ENCODE results near the gene CRYGN.
A peak's percentile ranks its signal among the peaks of the same experiment; 100 is the strongest.

CRYGN gene

DNA sequence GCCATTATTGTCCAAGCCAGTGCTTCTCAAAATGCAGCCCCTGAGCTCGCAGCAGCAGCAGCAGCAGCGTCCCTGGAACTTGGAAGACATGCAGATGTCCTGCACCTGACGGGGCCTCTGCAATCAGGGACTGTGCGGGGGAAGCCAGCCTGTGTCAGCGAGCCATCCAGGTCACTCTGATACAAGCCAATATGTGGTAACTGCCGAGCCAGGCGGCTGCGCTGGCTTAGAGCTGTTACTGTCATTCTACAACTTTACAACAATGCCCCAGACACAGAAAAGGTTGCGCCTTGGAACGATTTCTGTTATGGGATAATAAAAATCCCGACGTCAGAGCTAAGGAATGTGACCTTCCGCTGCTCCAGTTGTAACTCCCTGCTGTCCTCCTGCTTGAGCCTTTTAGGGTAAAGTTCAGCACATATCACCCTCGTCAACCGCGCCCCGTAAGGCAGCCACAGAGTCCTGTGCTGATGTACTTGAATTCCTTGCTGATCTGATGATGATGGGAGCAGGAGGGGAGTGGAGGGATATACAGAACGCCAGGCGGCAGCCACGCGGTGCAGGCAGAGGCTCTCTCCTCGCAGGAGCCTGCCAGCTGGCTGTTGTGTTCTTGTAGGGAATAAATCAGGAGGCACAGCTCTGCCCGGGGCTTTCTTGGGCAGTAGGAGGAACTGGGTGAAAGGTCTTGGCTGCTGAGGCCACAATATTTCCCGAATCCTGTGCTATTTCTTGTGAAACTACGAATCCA, 20.0 kb upstream of the CRYGN start:
- DNase-seq (ENCODE audit: low read depth) = peak; percentile 75

DNA sequence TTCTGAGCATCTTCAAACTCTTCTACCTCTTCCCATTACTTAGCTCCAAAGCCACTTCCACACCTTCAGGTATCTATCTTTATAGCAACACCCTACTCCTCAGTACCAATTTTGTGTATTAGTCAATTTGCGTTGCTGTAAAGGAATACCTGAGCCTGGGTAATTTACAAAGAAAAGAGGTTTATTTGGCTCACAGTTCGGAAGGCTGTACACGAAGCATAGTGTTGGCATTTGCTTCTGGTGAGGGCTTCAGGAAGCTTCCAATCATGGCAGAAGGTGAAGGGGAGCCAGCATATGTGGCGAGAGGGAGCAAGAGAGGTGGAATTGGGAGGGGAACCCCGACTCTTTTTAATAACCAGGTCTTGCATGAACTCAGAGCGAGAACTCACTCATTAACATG, 17.6 kb upstream of the CRYGN start:
- DNase-seq (ENCODE audit: low read depth) = no peak

DNA sequence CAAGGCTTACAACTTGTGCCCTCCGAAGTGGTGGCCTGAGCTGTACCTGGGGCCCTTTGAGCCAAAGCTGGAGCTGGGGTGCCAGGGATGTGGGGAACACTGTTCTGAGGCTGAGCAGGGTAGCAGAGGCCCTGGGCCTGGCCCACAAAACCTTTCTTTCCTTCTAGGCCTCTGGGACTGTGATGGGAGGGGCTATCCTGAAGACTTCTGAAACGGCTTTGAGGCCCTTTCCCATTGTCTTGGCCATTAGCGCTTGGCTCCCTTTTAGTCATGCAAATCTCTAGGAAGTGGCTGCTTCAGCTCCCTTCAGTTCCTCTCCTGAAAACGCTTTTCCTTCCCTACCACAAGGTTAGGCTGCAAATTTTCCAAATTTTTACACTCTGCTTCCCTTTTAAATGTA, 16.8 kb upstream of the CRYGN start:
- no peak for DNase-seq (ENCODE audit: low read depth)

DNA sequence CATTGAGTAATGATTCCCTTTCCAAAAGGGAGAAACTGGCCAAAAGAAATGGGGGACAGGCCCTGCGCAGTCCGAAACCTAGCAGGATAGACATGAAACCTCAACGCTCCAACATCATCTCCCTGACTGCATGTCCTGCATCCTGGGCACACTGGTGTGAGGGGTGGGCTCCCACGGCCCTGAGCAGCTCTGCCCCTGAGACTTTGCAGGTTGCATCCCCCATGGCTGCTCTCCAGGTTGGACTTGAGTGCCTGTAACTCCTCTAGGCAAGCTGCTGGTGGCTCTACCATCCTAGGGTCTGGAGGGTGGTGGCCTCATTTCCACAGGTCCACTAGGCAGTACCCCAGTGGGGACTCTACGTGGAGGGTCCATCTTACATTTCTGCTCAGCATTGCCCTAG, 16.3 kb upstream of the CRYGN start:
- no peak for DNase-seq (ENCODE audit: low read depth)

DNA sequence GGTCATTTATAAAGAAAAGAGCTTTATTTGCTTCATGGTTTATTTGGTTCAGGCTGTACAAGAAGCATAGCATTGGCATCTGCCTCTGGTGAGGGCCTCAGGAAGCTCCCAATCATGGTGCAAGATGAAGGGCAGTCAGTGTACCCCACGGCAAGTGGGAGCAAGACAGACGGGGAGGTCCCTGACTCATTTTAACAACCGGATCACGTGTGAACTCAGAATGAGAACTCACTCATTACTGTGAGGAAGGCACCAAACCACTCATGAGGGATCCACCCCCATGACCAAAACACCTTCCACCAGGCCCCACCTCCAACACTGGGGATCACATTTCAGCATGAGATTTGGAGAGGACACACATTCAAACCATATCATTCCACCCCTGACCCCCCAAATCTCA, 15.7 kb upstream of the CRYGN start:
- DNase-seq (ENCODE audit: low read depth) = no peak

DNA sequence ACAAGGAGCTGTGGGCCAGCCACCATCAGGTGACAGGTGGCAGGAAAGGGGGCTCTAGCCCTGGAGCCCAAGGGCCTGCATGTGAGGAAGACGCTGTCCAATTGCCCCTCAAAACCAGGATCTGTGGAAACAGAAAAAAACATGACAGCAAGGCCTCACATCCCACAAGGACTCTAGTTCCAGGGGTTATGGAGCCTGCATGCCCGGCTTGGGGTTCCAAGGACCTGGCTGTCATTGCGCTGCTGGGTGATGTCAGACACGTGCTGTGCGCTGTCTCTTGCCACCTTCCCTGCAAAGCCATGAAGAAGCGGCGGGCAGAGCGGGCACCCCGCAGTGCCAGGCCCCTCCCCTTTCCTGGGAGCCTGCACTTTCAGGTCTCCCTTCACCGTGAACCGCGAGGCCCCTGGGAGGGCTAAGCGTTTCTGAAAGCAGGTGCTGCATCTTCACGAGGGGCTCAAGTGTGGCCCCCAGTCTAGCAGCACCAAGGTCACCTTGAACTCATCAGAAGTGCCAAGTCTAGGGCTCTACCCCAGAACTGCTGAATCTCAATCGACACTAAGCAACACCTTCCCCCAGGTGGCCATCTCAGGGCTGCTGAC, 15.1 kb upstream of the CRYGN start:
- DNase-seq (ENCODE audit: low read depth) = no peak

DNA sequence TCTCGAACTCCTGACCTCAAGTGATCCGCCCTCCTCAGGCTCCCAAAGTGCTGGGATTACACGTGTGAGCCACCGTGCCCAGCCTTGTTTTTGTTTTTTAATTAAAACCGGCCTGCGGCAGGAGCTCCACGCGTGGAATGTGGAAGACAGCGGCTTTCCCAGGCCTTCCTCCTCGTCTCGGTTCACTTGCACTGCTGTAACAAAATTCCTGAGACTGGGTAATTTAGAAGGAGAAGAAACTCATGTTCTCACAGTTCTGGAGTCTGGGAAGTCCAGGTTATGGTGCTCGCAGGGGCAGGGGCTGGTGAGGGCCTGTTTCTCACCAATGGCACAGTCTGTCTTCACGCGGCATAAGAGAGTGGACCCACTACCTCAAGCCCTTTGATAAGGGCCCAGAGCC, 14.4 kb upstream of the CRYGN start:
- no peak for DNase-seq (ENCODE audit: low read depth)

DNA sequence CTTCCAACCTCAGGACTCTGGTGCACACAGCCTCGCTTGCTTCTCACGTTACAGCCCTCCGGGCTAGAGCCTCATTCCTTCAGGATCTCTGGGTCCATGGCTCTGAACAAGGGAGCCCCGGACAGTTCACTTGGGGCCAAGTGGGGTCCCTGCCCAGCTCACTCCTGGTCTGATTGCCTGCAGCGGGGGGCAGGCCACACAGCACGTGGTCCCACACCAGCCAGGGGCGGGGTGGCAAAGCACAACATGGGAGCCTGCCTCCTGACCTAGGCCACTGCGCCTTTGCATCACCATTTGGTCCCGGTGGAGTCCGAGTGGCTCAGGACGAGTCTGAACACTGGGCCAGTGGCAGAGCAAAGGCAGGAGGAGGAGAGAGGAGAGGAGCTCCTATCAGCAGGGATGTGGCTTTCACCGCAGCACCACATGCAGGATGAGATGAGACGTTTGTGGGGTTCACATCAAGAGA, 13.4 kb upstream of the CRYGN start:
- DNase-seq (ENCODE audit: low read depth) = no peak

DNA sequence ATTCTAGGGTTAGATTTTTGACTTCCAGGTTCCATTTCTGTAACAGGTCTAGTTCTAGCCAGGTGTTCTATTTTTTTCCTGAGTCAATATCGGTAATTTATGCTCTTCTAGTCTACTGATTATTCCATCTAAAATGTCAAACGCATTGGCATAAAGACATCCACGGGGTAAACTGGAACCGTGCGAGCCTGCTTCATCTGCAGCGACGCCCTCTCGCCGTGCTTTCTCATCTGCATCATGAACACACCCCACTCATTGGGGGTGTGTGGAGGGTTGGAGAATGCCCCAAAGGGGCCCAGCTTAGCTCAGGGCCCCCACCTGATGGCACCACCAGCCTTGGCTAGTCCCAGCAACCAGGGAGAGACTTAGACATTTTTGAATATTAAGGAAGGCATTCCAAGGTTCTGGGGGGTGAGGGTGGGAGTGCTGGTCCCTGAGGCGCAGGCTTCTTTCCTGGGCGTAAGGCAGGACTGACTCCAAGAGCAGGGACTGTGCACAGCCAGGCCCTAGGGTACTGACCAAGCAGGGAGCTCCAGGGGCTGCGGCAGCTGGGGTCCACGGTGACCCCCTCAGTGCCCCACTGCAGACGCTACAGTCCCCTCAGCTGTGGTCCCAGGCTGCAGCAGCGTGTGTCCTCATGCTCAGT, 12.9 kb upstream of the CRYGN start:
- DNase-seq (ENCODE audit: low read depth) = no peak

DNA sequence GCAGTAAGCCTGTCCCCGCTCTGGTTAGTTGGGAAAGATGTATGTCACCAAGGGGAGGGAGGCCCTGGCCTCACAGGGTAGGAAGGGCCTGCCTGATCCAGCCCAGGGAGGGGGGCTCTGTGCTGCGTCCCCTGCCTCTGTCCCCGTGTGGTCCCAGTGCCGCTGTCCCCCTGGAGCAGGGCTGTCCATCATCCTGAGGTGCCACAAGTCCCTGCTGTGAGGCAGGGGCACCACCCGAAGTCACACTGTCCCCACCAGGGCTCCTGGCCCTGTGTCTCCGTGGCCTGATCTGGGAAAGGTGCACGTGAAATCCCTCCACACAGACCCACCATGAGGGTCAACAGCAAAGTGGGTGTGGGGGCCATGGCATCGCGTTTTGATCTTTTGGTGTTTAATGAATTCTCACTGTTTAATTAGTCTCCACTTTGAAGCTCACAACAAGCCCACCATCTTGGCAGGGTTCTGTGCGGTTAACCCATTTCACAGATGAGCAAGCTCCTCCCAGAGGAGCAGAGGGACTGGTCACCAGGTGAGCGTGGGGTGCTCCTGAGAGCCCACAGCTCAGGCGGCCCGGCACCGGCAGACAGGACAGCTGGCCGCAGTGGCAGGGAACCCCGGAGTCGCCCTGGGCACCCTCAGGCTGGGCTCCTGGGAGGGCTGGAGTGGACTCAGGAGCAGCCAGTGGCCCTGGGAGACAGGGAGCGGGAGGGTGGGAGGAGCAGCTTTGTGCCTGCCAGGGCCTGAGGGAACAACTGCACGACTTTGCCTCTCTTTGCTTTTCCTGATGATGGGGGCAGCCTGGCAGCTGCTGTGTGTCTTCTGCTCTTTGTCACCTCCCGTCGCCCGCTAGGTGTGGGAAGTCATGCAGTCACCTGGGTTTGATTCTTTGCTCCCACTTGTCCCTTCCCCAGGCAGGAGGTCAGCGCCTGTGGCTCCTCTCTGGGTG, 12.0 kb upstream of the CRYGN start:
- no peak for DNase-seq (ENCODE audit: low read depth)

DNA sequence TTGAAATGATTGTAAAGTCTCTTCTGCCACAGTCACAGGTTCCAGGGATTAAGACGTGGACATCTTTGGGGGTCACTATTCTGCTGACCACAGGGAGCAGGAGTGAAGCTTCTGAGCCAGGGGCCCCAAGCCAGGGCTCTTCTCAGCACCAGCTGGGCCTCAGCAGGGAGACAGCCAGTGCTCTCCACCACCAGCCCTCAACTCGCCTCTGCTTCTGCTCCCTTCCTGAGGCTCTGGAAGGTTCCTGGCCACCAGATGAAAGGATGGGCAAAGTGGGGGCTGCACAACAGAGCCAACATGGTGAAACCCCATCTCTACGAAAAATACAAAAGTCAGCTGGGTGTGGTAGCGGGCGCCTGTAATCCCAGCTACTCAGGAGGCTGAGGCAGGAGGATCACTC, 11.2 kb upstream of the CRYGN start:
- no peak for DNase-seq (ENCODE audit: low read depth)

DNA sequence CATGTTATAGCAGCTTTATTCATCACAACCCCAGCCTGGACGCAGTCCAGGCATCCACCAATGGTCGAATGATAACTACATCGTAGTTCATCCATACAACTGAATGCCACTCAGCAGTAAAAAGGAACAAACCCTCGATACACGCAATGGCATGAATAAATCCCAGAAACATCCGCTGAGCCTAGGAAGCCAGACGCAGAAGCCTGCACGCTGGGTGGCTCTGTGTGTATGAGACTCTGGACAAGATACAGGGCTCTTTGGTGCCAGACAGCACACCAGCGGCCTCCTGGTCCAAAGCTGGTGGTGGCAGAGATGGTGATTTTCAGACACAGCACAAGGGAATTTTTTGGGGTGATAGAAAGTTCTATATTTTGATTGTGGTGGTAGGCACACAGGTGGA, 10.0 kb upstream of the CRYGN start:
- DNase-seq (ENCODE audit: low read depth) = no peak

DNA sequence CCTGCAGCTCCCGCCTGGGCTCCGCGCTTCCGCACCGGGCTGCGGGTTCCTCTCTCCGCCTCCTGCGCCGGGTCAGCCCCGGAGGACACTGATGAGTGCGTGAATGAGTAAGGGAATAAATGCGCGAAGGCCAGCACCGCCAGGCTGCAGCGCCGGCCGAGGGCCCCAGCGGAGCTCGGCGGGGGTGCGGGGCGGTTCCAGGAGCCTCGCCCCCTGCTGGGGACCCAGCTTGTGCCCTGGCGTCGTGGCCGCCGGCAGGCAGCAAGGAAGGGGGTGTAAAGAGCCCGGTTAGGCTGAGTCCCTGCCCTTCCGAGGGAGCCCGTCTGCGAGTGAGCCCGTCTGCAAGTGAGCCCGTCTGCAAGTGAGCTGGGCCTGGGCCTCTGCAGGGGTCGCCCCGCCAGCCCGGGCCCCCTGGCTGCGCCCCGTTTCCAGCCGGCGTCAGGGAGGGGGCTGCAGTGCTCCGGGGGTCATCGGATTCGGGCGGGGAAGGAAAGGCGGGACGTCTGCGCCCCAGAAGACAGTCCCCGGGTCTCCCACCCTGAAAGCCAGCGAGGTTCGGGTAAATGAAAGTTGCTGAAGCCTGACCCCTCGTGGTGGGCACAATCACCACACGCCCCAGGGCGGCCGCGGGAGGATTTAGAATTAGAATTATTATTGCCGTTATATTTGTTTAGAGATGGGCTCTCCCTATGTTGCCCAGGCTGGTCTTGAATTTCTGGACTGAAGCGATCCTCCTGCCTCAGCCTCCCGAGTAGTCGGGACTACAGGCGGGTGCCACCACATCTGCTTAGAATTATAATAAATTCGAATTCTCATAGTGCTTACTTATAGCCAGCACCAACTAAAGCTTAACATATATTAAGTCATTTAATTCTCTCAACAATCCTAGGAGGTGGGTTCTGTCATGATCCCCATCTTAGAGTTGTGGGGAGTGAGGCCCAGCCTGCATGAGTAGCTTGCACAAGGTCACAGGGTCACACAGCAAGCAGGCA, 8.6 kb upstream of the CRYGN start:
- no peak for DNase-seq (ENCODE audit: low read depth)

DNA sequence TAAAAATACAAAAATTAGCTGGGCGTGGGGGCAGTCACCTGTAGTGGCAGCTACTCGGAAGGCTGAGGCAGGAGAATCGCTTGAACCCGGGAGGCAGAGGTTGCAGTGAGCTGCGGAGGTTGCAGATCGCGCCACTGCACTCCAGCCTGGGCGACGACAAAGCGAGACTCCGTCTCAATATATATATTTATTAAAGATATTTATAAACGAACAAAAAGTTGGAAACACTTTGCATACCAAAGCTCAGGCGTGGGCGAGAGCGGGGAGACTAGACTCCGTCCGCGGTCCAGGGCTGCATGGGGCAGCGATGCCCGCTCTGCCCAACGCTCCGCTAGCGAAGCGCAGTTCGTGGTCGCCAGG, 7.9 kb upstream of the CRYGN start:
- no peak for DNase-seq (ENCODE audit: low read depth)

DNA sequence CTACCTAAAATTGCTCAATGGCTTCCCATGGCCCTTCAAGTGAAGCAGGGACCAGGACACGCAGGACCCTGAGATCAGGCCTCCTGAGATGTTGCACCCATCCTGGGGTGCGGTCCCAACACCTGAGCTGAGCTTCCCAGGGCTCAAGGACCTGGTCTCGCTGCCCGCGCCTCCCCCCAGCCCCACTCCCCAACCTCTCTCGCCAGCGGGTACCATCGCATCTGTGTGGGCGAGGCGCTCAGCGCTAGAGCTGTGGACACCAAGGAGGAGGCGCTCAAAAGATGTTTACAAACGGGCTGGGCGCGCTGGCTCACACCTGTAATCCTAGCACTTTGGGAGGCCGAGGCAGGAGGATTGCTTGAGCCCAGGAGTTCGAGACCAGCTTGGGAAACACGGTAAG, 7.4 kb upstream of the CRYGN start:
- DNase-seq (ENCODE audit: low read depth) = no peak

DNA sequence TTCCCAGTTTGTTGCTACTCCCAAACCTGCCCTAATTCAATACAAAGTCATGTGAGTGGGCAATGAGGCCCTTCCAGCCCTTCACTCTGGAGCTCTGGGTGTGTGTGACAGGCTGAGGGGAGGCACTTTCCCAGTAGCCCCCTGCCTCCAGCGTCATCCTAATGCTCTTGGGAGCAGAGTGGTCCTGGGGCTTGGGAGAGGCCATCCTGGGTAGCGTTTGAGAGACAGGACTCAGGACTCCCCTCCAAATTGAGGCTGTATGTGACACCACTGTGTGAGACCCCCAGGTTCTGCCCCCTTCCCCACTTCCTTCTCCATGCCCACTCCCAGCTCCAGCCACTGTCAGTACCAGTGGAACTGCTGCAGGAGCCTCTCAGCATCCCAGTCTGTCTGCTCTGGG, 6.5 kb upstream of the CRYGN start:
- DNase-seq (ENCODE audit: low read depth) = no peak

DNA sequence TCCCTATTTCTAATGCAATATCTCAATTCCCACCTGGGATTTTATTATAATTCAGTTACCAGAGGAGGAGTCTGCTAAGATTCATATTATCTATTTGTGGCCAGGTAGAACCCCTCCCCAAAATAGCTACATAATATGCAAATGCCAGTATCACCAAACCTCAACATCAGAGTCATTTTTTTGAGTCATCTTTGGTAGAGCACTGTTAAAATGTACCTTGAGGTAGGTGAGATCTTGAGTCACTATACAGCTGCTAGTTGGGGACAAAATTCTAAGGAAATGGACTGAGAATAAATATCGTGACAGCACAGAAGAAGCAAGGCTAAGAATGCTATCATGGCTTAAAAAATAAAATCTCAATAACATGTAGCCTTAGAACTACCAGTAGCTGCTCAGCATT, 4.7 kb upstream of the CRYGN start:
- DNase-seq (ENCODE audit: low read depth) = no peak

DNA sequence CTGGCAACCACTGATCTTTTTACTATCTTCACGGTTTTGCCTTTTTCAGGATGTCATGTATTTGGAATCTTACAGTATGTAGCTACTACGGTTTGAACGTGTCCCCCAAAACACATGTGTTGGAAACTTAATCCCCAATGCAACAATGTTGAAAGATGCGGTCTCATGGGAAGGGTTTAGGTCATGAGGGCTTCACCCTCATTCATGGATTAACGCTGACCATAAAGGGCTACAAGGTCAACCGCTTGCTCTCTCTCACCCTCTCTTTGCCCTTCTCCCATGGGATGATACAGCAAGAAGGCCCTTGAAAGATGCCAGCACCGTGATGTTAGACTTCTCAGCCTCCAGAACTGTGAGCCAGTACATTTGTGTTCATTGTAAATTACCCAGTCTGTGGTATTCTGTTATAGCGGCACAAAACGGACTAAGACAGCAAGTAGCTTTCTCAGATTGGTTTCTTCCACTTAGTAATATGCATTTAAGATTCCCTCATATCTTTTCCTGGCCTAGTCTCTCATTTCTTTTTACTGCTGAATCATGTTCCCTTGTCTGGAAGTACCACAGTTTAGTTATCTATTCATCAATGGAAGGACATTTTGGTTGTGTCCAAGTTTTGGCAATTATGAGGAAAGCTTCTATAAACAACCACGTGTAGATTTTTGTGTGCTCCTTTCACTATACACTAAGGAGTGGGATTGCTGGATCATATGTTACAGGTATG, 3.0 kb upstream of the CRYGN start:
- no peak for DNase-seq (ENCODE audit: low read depth)

DNA sequence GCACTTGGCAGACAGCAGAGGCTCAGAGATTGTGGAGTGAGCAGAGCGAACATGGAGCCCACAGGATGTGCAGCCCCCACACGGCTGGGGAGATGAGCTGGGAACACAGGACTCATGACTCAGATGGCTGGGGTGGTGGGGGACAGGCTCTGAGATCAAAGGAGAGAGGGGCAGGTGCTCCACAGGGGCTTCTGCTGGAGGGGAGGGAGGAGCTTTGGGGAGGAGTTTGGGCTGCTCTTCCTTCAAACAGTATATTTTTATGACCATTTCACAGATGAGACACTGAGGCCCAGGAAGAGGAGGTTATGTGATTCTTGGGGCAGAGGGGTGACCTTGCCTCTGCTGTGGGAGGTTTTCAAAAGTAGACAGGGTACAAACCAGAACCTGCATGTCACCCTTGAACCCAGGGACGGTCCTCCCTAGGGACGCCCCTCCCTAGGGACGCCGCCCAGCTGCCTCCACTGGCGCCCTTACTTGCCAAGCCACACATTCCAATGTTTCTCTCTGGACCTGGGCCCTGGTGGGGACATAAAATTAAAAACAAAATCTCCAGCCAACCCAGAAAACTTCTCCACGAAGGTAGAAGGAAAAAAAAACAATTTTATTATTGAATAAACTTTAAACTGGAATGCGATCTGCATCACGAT, 981 bp upstream of the CRYGN start:
- no peak for DNase-seq (ENCODE audit: low read depth)

Data from HS-5 (cell line).